HG03520 (cell line): ENCODE results near the gene PAXIP1.
"Not testable (repeated sequence)": the region's sequence is repeated elsewhere in the genome, so short reads cannot be mapped to it uniquely, and the experiment has no call there.

Source experiments
- ATAC-seq: cut with Tn5 transposase; IDR thresholded peaks from one replicate; pipeline ENCODE4 v1.9.1; 2021; ENCODE audit warnings: mild to moderate bottlenecking, moderate library complexity; ENCODE audit not compliant: unreplicated experiment

The PAXIP1 gene, protein sequence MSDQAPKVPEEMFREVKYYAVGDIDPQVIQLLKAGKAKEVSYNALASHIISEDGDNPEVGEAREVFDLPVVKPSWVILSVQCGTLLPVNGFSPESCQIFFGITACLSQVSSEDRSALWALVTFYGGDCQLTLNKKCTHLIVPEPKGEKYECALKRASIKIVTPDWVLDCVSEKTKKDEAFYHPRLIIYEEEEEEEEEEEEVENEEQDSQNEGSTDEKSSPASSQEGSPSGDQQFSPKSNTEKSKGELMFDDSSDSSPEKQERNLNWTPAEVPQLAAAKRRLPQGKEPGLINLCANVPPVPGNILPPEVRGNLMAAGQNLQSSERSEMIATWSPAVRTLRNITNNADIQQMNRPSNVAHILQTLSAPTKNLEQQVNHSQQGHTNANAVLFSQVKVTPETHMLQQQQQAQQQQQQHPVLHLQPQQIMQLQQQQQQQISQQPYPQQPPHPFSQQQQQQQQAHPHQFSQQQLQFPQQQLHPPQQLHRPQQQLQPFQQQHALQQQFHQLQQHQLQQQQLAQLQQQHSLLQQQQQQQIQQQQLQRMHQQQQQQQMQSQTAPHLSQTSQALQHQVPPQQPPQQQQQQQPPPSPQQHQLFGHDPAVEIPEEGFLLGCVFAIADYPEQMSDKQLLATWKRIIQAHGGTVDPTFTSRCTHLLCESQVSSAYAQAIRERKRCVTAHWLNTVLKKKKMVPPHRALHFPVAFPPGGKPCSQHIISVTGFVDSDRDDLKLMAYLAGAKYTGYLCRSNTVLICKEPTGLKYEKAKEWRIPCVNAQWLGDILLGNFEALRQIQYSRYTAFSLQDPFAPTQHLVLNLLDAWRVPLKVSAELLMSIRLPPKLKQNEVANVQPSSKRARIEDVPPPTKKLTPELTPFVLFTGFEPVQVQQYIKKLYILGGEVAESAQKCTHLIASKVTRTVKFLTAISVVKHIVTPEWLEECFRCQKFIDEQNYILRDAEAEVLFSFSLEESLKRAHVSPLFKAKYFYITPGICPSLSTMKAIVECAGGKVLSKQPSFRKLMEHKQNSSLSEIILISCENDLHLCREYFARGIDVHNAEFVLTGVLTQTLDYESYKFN

DNA sequence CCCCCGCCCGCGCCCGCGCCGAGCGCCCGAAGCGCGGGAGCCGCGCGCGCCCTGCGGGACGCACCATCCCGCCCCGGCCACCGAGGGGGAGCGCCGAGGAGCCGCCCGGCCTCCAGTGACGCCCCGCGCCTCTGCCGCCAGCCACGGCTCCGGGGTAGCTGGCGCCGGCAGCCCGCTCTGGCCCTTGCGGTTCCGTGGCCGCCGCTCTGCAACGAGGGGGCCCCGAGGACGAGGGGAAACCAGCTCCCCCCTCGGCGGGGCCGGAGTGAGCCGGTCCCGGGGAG, at the start of gene PAXIP1:
Gene PAXIP1, minus strand, starts transcription at position 33 of the 284 bp plus-strand sequence. CDS start 195 bp downstream, outside the sequence.
- peak; percentile 58 for ATAC-seq

DNA sequence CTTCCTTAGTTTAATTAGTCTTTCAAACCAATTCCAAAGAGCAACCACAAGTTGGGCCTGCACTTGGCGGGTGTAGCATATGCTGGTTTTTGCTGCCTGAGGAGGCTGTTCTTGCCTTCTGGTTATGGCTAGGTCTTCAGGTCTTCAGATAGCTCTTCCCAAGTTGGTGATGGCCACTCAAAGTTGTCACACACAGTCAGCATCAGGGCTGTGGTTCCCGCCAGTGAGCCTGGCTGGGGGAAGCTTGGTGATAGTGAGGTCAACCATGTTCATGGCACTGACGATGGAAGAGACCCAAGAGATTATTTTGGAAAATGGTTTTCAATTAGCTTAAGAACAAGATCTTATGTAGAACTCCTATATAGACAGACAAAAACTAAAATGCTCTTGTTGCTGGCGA, 48.4 kb upstream of the PAXIP1 start:
- no peak for ATAC-seq

DNA sequence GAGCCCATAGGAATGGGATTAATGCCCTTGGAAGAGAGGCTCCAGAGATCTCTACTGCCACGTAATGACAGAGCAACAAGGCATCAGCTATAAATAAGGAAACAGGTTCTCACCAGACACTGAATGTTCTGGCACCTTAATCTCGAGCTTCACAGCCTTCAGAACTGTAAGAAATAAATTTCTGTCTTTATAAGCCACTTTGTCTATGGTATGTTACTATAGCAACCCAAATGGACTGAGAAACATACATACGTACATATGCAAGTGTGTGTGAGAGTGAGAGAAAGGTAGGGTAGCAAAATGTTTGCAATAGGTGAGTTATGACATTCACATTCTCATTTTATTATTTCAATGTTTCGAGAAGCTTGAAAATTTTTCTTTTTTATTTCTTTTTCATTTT, 45.1 kb upstream of the PAXIP1 start:
- ATAC-seq: no peak

DNA sequence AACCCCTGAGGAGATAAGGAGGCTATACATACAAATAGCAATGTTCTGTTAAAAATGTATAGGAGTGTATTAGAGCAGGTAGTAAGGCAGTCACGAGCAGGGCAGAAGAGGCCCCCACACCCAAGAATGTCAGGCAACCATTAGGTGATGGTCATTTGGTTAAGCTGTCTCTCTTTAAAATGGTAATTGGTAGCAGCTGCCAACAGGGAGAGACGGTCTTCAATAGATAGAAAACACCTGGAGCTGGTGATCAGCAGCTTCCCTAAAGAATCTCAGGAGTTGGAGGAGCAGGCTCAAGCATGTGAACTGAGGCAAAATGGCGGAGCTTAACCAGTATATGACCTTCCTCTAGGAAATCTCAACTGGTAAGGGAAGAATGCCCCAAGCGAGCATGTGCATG, 40.8 kb upstream of the PAXIP1 start:
- no peak for ATAC-seq

DNA sequence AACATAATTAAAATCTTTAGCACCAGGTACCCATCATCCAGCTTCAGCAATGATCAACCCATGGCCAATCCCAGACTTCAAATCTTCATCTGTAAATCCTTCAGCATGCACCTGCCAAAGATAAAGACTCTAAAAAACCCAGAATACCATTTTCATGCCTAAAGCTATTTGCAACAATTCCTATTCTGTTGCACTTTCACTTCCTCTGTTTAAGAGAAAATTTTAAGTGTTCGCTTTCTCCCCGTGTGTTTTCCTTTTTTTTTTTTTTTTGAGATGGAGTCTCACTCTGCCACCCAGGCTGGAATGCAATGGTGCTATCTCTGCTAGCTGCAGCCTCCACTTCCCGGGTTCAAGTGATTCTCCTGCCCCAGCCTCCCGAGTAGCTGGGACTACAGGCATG, 35.4 kb upstream of the PAXIP1 start:
- no peak for ATAC-seq

DNA sequence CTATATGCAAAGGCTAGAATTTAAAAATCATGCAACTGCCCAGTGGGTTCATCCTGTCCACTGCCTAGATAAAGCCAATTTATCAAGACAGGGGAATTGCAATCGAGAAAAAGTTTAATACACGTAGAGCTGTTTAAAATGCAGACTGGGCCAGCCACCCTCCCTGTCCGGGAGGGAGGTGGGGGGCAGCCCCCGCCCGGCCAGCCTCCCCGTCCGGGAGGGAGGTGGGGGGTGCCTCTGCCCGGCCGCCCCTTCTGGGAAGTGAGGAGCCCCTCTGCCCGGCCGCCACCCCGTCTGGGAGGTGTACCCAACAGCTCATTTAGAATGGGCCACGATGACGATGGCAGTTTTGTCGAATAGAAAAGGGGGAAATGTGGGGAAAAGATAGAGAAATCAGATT, 31.6 kb upstream of the PAXIP1 start:
- not testable (repeated sequence) for ATAC-seq

DNA sequence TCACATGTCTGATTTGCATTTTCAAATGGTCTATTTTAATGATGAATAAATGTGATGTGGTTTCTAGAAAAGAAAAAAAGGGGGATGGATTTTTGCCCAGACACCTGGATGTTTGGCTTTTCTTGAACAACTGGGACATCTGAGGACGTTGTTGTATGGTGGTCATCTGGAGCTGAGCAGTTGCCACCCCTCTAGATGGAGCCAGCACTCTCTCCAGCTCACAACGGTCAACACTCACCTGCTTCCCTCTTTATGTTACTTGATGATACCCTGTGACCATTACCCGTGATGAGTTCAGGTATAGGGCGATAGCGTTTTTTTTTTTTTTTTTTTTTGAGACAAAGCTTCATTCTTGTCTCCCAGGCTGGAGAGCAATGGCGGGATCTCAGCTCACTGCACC, 30.1 kb upstream of the PAXIP1 start:
- no peak for ATAC-seq

DNA sequence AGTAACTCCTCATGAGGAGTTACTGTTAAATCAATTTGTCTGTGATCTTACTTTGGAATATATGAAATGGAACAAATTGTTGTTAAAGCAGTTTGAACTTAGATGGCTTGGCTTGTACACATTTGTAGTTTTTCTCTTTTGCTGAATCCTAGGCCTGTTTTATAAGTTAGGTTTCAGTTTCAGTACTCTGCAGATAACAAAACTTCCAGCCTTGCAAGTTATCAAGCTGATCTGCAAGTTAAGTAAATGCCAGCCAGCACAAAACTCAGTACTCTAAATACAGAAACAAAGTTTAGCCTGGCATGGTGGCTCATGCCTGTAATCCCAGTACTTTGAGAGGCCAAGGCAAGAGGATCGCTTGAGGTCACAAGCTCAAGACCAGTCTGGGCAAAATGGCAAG, 25.0 kb upstream of the PAXIP1 start:
- no peak for ATAC-seq

DNA sequence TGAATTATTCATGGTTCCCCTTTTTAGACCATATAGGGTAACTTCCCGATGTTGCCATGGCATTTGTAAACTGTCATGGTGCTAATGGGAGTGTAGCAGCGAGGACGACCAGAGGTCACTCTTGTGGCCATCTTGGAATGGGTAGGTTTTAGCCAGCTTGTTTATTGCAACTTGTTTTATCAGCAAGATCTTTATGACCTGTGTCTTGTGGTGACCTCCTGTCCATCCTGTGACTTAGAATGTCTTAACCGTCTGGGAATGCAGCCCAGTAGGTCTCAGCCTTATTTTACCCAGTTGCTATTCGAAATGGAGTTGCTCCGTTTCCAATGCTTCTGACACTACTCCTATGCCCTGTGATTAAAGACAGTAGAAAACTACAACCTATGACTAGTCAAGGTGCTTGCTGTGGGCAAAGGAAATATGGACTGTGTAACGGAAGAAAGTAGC, 18.8 kb upstream of the PAXIP1 start:
- ATAC-seq: no peak

DNA sequence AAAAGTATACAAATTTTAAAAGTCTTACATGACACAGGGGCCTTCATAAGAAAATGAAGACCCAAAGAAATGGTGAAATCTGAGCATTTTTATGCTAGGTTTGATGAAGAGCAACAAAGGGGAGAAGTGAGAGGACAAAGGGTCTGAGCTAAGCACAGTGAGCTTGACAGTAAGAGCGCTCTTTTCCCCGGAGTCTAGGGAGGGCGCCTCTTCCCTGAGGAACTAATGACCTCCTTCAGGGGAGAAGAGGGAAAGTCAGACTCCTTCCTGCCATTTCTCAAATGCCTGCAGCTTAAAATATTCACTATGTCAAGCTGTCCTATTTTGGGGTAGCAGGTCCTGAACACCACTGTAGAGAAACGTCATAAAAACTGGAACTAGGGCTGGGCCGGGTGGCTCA, 18.1 kb upstream of the PAXIP1 start:
- ATAC-seq: no peak

DNA sequence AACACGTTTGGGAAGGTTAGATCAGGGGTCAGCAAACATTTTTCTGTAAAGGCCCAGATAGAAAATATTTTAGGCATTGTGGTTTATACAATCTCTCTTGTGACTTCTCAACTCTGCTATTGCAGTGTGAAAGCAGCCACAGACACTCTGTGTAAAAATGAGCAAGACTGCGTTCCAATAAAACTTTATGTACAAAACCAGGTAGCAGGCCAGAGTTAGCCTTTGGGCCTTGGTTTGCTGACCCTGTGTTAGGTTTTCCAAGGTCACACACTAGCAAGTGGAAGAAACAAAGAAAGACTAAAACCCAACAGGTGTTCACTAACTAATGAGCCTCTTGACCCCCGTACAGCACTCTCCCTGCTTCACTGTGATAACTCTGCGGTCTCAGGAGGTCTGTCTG, 14.9 kb upstream of the PAXIP1 start:
- no peak for ATAC-seq

DNA sequence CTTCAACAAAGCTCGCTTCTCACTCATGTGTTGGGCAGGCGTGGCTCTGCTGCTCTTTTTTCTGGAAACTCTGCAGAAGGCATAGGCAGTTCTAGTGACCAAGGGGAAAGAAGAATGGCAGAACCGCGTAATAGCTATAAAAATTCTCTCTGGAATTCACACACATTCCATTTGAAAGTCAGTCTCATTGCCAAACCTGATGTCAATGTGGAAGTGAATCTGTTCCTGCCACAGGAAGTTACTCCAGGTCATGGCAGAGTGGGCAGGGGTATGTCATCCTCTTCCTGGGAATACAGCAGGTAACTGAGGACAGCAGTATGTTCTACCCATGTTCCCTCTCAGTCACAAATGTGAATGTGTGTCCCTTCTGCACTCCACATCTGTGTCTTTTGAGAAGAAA, 8.2 kb upstream of the PAXIP1 start:
- no peak for ATAC-seq

DNA sequence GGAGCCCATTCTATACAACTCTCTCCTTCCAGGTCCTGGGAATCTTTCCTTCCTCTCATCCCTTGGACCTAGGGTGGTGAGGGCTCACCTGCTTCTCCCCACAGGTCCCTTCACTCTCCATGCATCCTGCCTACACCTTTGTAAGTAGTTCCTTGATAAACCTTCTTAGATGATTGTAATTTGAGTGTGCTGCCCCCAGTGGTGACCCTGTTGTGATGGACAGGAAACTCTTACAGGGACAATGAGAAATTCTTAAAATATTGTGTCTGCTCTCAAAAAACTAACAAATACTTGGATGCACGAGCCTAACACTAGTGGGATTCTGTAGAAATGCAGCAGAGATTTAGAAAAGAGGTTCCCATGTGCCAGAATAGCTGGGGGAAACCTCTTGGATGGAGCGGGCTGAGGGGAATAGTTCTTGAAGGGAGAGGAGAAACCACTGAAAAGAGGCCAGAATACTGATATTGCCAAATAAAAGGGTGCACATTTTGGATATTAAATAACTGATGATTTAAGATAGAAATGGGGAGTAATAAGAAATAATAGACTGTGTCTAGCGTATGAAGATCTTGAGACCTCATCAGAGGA, 6.7 kb upstream of the PAXIP1 start:
- ATAC-seq: no peak

DNA sequence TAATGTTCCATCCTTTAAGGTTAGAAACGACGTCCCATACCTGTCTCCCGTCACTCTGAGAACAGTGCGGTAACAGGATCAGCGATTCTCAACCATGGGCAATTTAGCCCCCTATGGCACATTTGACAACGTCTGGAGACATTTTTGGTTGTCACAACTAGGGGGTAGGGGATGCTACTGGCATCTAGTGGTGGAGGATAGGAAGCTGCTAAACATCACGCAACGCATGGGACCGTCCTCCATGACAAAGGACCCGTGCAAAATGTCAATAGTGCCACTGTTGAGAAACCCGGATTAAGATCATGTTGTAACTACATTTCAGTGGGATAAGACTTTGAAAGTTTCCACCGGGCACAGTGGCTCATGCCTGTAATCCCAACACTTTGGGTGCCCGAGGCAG, 5.0 kb upstream of the PAXIP1 start:
- no peak for ATAC-seq

DNA sequence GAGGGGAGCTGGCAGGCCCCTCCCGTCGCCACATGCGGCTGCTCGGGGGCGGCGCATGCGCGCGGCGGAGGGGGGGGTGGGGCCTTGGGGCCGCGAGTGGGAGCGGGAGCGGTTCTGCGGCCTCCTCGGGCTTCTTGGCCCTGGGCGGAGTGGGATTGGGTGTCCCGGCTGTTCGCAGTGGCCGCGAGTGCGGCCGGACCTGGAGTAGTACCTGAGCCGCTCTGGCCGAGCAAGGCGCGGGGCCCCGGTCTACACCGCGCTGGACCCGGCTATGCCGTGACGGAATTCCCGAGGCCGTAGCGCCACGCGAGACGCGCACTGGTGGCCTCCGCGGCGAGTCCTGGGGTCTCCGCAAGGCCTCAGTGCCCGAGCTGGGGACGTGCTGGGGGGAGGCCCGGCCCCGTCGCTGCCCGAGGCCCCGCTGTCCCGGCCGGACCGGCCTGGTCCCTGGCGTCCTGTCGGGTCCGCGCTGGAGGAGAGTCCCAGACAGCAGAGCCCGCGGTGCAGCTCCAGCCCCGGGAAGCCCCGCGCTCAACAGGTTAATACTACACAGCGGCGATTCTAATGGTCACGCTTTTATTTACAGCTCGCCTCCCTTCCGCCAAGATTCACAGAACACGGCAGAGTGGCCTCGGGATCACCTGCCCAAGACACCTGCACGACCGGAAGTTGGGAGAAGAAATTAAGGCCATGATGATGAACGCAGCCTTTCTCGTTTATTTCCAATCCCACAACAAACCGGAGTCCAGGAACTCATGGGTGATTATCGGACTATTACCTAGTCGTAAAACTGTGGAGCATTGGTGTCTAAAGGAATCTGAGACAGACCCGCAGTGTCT, 671 bp upstream of the PAXIP1 start:
- ATAC-seq: peak; percentile 62

DNA sequence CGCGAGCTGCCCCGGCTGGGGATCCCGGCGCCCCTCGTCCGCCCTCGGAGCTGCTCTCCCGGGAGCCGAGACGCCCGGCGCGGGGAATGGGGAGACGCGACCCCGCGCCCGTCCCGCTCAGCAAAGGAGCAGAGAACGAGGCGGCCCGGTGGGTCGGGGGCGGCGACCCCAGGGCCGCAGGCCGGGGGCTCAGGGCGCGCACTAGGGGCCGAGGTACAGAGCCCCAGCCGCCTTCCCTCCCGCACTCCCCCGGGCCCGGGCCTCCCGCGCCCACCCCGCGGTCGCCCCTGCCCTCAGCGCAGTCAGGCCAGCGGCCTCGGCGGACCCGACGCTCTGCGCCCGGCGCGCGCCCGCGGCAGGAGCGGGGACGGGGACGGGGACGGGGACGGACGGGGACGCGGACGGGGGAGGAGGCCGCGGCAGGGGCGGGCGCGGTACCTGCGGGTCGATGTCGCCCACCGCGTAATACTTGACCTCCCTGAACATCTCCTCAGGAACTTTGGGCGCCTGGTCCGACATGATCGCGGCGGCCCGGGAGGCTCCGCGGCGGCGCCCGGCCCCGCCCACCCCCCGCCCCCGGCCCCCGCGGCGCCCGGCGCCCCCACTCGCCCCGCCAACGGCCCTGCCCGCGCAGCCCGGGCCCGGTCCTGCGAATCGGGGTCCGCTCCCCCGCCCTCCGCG, 373 bp downstream of the PAXIP1 start:
- peak; percentile 31 for ATAC-seq

DNA sequence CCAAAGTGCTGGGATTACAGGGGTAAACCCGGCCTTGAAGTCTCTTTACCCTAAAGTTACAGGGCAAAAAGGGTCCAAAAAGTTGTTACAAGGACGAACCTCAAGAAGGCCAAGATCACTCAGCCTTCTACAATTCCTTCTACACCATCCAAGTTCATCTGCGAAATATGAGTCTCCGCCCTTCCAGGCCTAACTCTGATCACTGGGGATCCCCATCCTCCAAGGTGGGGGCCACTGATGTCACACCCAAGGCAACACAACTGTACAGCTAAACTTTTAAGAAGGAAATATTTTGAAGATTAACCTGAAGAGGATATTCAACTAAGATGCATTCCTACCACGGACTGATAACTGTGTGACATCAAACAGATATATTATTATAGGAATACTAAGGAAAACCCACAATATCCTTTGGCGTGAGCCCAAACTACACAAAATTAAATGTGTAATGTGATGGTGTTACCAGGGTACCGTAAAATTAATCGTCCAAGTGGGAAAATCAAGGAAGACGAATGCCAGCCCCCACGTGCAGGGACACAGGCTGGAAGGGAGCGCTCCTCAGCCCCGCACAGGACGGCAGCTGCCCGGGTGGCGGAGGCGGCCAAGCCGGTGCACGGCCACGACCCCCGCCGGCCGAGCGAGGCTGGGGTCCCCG, 1.0 kb downstream of the PAXIP1 start:
- peak; percentile 10 for ATAC-seq

DNA sequence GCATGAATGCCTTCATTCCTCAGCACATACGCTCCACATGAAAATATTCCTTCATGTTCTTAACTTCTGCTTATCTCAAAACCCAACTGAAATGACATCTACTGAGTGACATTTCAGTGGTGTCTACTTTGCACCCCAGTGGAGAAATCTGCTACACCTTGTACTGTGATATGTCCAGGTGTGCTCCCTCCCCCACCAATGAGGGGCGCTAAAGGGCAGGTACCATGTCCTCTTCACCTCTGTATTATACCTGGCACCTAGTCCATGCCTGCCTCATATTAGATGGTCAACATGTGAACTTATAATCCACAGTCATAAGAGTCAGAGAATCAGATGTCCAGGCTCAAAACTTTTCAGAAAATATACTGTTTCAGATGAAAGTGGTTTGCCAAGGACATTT, 2.1 kb downstream of the PAXIP1 start:
- ATAC-seq: no peak

DNA sequence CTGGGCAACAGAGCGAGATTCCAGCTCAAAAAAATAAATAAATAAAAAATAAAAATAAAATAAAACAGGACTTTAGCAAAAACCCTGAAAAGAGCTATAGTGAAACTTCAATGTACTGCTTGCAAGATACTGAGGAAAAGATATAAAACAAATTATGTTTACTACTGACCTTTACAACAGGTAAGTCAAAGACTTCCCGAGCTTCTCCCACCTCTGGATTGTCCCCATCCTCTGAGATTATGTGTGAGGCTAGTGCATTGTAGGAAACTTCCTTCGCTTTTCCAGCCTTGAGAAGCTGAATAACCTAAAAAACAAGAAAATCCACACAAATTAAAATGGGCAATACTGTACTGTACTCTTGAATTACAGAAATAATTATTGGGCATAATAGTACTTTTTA, 4.4 kb downstream of the PAXIP1 start:
- no peak for ATAC-seq
